HG03460 (cell line): ENCODE results near the gene RFC2.

Experiments used
- ATAC-seq: cut with Tn5 transposase; IDR thresholded peaks from one replicate; pipeline ENCODE4 v1.9.1; 2021; ENCODE audit not compliant: unreplicated experiment

The RFC2 gene

GRCh38 chr7:74193913-74194312, 60.3 kb downstream of the RFC2 start:
- no peak for ATAC-seq

- no peak for ATAC-seq
Observed at GRCh38 chr7:74193054-74193453, 61.1 kb downstream of the RFC2 start.

- ATAC-seq = no peak
Observed at GRCh38 chr7:74191231-74191630, 63.0 kb downstream of the RFC2 start.

GRCh38 chr7:74190259-74190658, 63.9 kb downstream of the RFC2 start:
- no peak for ATAC-seq

GRCh38 chr7:74187915-74188675, 66.1 kb downstream of the RFC2 start:
- no peak for ATAC-seq

- no peak for ATAC-seq
Observed at GRCh38 chr7:74185636-74186035, 68.6 kb downstream of the RFC2 start.

GRCh38 chr7:74185016-74185415, 69.2 kb downstream of the RFC2 start:
- ATAC-seq = no peak

GRCh38 chr7:74183653-74184450, 70.3 kb downstream of the RFC2 start:
- ATAC-seq = no peak

GRCh38 chr7:74183142-74183541, 71.1 kb downstream of the RFC2 start:
- no peak for ATAC-seq

- no peak for ATAC-seq
Observed at GRCh38 chr7:74182453-74183090, 71.6 kb downstream of the RFC2 start.

GRCh38 chr7:74181821-74182220, 72.4 kb downstream of the RFC2 start:
- no peak for ATAC-seq
